ENCODE data around the gene WDR20. TPM values are rescaled to one million over a fixed set of nuclear protein-coding genes. Genes with fewer than 3 reads are reported as not detected.

The WDR20 gene
- total RNA-seq, 1 donor from 2014 or later, result 20.5 TPM

- ATAC-seq (no peak), DNase-seq (no peak)
- intact Hi-C loops (cut with micrococcal nuclease), result no loop called here
Measured at GRCh38 chr14:102188187-102188586, 48.5 kb downstream of the WDR20 start.

GRCh38 chr14:102189874-102190273, 50.2 kb downstream of the WDR20 start:
- DNase-seq, result no peak
- ATAC-seq, result no peak
- intact Hi-C loops (cut with micrococcal nuclease), result no loop called here

GRCh38 chr14:102192840-102193502, 53.3 kb downstream of the WDR20 start:
- no peak for DNase-seq
- no peak for ATAC-seq
- intact Hi-C loops (cut with micrococcal nuclease), result no loop called here

GRCh38 chr14:102194856-102195255, 55.2 kb downstream of the WDR20 start:
- ATAC-seq (no peak), DNase-seq (no peak)
- intact Hi-C loops (cut with micrococcal nuclease), result no loop called here

GRCh38 chr14:102195446-102195845, 55.7 kb downstream of the WDR20 start:
- DNase-seq (no peak), ATAC-seq (no peak)
- intact Hi-C loops (cut with micrococcal nuclease), result no loop called here

- intact Hi-C loops (cut with micrococcal nuclease), result no loop called here
- DNase-seq, result no peak
- no peak for ATAC-seq
Measured at GRCh38 chr14:102196039-102196901, 56.6 kb downstream of the WDR20 start.

- intact Hi-C loops (cut with micrococcal nuclease), result no loop called here
- ATAC-seq (no peak), DNase-seq (no peak)
Measured at GRCh38 chr14:102196902-102197230, 57.2 kb downstream of the WDR20 start.

- intact Hi-C loops (cut with micrococcal nuclease), result no loop called here
- ATAC-seq (no peak), DNase-seq (no peak)
Measured at GRCh38 chr14:102197317-102197853, 57.7 kb downstream of the WDR20 start.

GRCh38 chr14:102200690-102201352, 61.1 kb downstream of the WDR20 start:
- DNase-seq (no peak), ATAC-seq (peak; percentile 27)
- intact Hi-C loops (cut with micrococcal nuclease), result loop anchor here (10.0 kb wide), 1 partner anchor 56 kb away; no protein-coding TSS in a partner anchor

GRCh38 chr14:102201353-102201738, 61.6 kb downstream of the WDR20 start:
- DNase-seq, result no peak
- intact Hi-C loops (cut with micrococcal nuclease), result loop anchor here (10.0 kb wide), 1 partner anchor 57 kb away; no protein-coding TSS in a partner anchor
- no peak for ATAC-seq

GRCh38 chr14:102201776-102202175, 62.1 kb downstream of the WDR20 start:
- ATAC-seq (no peak), DNase-seq (no peak)
- intact Hi-C loops (cut with micrococcal nuclease), result loop anchor here (10.0 kb wide), 1 partner anchor 57 kb away; no protein-coding TSS in a partner anchor

GRCh38 chr14:102202944-102203343, 63.2 kb downstream of the WDR20 start:
- intact Hi-C loops (cut with micrococcal nuclease), result loop anchor here (10.0 kb wide), 1 partner anchor 58 kb away; no protein-coding TSS in a partner anchor
- DNase-seq (no peak), ATAC-seq (no peak)

- intact Hi-C loops (cut with micrococcal nuclease), result loop anchor here (10.0 kb wide), 1 partner anchor 59 kb away; no protein-coding TSS in a partner anchor
- ATAC-seq (no peak), DNase-seq (no peak)
Measured at GRCh38 chr14:102203382-102203781, 63.7 kb downstream of the WDR20 start.

- DNase-seq (no peak), ATAC-seq (no peak)
- intact Hi-C loops (cut with micrococcal nuclease), result loop anchor here (10.0 kb wide), 1 partner anchor 61 kb away; no protein-coding TSS in a partner anchor
Measured at GRCh38 chr14:102205560-102205959, 65.9 kb downstream of the WDR20 start.

GRCh38 chr14:102206918-102207317, 67.2 kb downstream of the WDR20 start:
- ATAC-seq (peak; percentile 34), DNase-seq (no peak)
- intact Hi-C loops (cut with micrococcal nuclease), result loop anchor here (10.0 kb wide), 1 partner anchor 62 kb away; no protein-coding TSS in a partner anchor

- intact Hi-C loops (cut with micrococcal nuclease), result loop anchor here (10.0 kb wide), 1 partner anchor 63 kb away; no protein-coding TSS in a partner anchor
- DNase-seq, result no peak
- ATAC-seq, result no peak
Measured at GRCh38 chr14:102207831-102208365, 68.2 kb downstream of the WDR20 start.

GRCh38 chr14:102208741-102209140, 69.0 kb downstream of the WDR20 start:
- intact Hi-C loops (cut with micrococcal nuclease), result loop anchor here (10.0 kb wide), 1 partner anchor 64 kb away; no protein-coding TSS in a partner anchor
- DNase-seq, result no peak
- no peak for ATAC-seq

GRCh38 chr14:102209224-102209966, 69.7 kb downstream of the WDR20 start:
- intact Hi-C loops (cut with micrococcal nuclease), result loop anchor here (10.0 kb wide), 1 partner anchor 65 kb away; no protein-coding TSS in a partner anchor
- peak; percentile 77 for ATAC-seq
- no peak for DNase-seq

Measured in left ventricle myocardium superior (tissue), 1 donor.